Stimulated activated memory B cell treated with anti-CD40 and anti-IgM and Interleukin-4, amounts not matched to agents 10 μg/mL and 1 μg/mL and 100 μg/mL, for 72 hours (primary cell): ENCODE measurements around the gene GRM4.
A peak's percentile ranks its signal among the peaks of the same experiment; 100 is the strongest.

Experiments used
- ATAC-seq: fragments of 150-1000 bp; cut with Tn5 transposase; 2 replicates; pipeline ENCODE4 v1.10.0; 2021
- H3K27ac Mint-ChIP-seq: one replicate; pipeline ENCODE4 v1.8.0; 2022; ENCODE audit warnings: mild to moderate bottlenecking, mixed read lengths
- H3K27me3 Mint-ChIP-seq: one replicate; pipeline ENCODE4 v1.8.0; 2022; ENCODE audit warnings: mixed read lengths
- H3K36me3 Mint-ChIP-seq: one replicate; pipeline ENCODE4 v1.8.0; 2022; ENCODE audit warnings: mixed read lengths
- H3K4me1 Mint-ChIP-seq: one replicate; pipeline ENCODE4 v1.8.0; 2022; ENCODE audit warnings: mixed read lengths
- H3K4me3 Mint-ChIP-seq: one replicate; pipeline ENCODE4 v1.8.0; 2022; ENCODE audit warnings: mild to moderate bottlenecking, moderate library complexity, mixed read lengths
- H3K9me3 Mint-ChIP-seq: one replicate; pipeline ENCODE4 v1.8.0; 2022; ENCODE audit warnings: mixed read lengths

GRM4 gene

GRCh38 chr6:34059914-34060313, 86.0 kb downstream of the GRM4 start:
- Mint-ChIP-seq H3K27me3 (peaks cover 87% of the 10 kb centered on the region), H3K9me3 (no peaks in the 10 kb centered on the region), H3K4me1 (peaks cover 13% of the 10 kb centered on the region), H3K27ac (no peak overlapping the region), H3K36me3 (no peaks in the 10 kb centered on the region), H3K4me3 (no peak overlapping the region)
- ATAC-seq: no peak

DNA sequence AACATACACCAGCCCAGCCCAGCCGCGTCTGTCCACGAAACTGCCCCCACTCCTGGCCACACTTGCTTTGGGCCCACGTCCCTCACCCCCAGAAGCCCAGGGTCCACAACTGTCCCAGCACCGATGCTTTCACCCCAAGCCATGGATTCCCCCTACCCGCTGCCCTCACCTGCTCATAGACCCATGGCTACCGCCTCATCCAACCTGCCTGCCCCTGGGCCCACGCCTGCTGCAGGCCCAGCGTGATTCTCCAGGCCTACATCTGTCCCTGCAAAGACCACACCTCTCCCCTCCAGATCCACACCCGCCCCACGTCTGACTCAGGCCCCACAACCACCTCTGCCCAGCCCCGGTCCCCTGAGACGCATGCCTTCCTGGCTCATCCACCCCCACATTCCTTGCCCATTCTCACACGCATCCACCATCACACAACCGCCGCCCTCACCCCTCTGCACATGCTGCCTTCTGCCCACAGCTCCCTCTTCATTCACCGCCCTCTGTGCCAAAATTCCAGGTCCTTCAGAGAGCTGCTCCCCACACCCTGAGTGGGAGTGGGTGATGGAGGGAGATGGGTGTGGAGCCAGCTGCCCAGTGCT, 86.7 kb downstream of the GRM4 start:
- H3K4me3 Mint-ChIP-seq: no peak overlapping the region
- H3K36me3 Mint-ChIP-seq: no peaks in the 10 kb centered on the region

GRCh38 chr6:34057790-34058189, 88.1 kb downstream of the GRM4 start:
- no peak for ATAC-seq
- Mint-ChIP-seq H3K27ac (no peak overlapping the region), H3K9me3 (no peaks in the 10 kb centered on the region), H3K4me3 (no peak overlapping the region), H3K4me1 (peaks cover 13% of the 10 kb centered on the region), H3K36me3 (no peaks in the 10 kb centered on the region), H3K27me3 (peaks cover 75% of the 10 kb centered on the region)

More for the DNA sequence above, 86.7 kb downstream of the GRM4 start:
- no peaks in the 10 kb centered on the region for H3K9me3 Mint-ChIP-seq
- ATAC-seq: no peak
- no peak overlapping the region for H3K27ac Mint-ChIP-seq
- peaks cover 87% of the 10 kb centered on the region for H3K27me3 Mint-ChIP-seq
- H3K4me1 Mint-ChIP-seq: peaks cover 13% of the 10 kb centered on the region

- Mint-ChIP-seq H3K27me3 (peaks cover 73% of the 10 kb centered on the region), H3K36me3 (no peaks in the 10 kb centered on the region), H3K27ac (no peak overlapping the region), H3K4me3 (no peak overlapping the region), H3K9me3 (no peaks in the 10 kb centered on the region), H3K4me1 (peaks cover 13% of the 10 kb centered on the region)
- ATAC-seq: no peak
These were observed 88.7 kb downstream of the GRM4 start for GRCh38 chr6:34057191-34057590.

DNA sequence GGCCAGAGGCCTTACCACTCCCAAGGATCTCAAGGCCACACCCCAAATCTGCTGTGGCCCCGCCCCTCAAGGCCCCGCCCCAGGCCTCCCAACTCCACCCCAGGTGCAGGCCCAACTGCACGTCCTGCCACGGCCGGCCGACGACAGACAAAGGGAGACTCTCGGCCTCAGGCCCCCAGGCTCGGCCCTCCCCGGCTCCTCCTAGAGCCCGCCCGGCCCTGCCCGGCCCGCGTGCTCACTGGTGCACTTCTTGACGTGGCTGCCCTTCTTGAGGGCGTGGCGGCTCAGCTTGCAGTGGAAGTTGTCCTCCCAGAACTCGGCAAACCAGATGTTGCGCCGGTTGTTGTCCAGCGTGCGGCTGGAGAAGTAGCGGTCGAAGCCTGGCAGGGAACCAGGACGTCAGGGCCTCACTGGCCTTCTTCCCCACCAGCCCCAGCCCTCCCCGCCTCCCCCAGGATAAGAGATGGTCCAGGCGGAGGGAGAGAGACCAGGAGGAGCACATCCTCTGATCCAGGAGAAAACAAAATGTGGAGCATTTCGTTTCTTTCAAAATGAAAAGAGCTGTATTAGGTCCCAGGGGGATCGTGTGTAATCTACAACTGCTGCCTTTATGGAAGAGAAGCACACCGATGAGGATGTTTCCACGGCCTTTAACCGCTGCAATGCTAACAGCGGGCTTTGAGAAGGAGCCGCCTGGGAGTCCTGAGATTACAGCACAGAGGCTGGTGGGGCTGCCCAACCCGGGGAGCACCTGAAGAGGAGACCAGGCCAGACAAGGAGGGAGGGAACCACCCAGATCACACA, 89.4 kb downstream of the GRM4 start:
- peak; percentile 6 for ATAC-seq
- Mint-ChIP-seq H3K27me3 (peaks cover 78% of the 10 kb centered on the region), H3K4me1 (peaks cover 13% of the 10 kb centered on the region), H3K36me3 (no peaks in the 10 kb centered on the region), H3K27ac (no peak overlapping the region), H3K4me3 (no peak overlapping the region), H3K9me3 (no peaks in the 10 kb centered on the region)

- ATAC-seq: peak; percentile 65
- Mint-ChIP-seq H3K9me3 (no peaks in the 10 kb centered on the region), H3K27me3 (peaks cover 79% of the 10 kb centered on the region), H3K4me1 (peaks cover 13% of the 10 kb centered on the region), H3K4me3 (no peak overlapping the region), H3K36me3 (no peaks in the 10 kb centered on the region), H3K27ac (no peak overlapping the region)
These were observed 90.5 kb downstream of the GRM4 start for GRCh38 chr6:34055223-34055933.

GRCh38 chr6:34053721-34054120, 92.2 kb downstream of the GRM4 start:
- no peaks in the 10 kb centered on the region for H3K36me3 Mint-ChIP-seq
- no peak for ATAC-seq
- peaks cover 13% of the 10 kb centered on the region for H3K4me1 Mint-ChIP-seq
- peaks cover 78% of the 10 kb centered on the region for H3K27me3 Mint-ChIP-seq
- H3K27ac Mint-ChIP-seq: no peak overlapping the region
- H3K4me3 Mint-ChIP-seq: no peak overlapping the region
- peaks cover 10% of the 10 kb centered on the region for H3K9me3 Mint-ChIP-seq

DNA sequence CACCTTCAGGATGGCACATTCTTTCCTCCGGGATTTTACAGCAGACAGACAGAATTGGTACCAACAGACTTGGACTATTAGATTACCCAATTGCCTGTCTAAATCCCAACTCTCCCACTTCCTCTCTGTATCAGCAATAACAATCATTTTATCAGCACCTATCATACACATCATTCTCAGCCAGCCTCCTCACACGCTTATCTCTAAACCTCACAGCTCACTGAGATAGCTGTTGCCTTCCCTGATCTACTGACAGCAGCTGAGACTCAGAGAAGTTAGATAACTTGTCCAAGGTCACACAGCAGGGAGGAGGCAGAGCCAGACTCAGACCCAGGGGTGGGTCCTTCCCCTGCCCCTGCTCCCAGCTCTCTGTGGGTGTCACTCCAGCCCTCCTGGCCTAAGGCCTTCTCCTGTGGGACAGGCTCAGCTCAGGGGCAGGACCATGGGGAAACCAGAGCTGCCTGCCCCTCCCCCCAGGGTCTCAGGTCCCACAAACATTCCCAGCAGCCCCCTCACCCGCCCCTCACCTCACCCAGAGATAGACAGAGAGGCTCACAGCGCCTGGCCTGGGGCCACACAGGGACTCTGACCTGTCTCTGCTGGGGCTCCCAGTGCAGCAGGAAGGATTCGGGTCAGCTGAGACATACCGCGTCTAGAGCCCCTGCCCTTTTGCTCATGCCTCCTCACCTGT, 92.8 kb downstream of the GRM4 start:
- peaks cover 13% of the 10 kb centered on the region for H3K4me1 Mint-ChIP-seq
- H3K4me3 Mint-ChIP-seq: no peak overlapping the region
- no peak overlapping the region for H3K27ac Mint-ChIP-seq
- H3K27me3 Mint-ChIP-seq: peaks cover 72% of the 10 kb centered on the region
- ATAC-seq: no peak
- H3K36me3 Mint-ChIP-seq: no peaks in the 10 kb centered on the region
- peaks cover 11% of the 10 kb centered on the region for H3K9me3 Mint-ChIP-seq

DNA sequence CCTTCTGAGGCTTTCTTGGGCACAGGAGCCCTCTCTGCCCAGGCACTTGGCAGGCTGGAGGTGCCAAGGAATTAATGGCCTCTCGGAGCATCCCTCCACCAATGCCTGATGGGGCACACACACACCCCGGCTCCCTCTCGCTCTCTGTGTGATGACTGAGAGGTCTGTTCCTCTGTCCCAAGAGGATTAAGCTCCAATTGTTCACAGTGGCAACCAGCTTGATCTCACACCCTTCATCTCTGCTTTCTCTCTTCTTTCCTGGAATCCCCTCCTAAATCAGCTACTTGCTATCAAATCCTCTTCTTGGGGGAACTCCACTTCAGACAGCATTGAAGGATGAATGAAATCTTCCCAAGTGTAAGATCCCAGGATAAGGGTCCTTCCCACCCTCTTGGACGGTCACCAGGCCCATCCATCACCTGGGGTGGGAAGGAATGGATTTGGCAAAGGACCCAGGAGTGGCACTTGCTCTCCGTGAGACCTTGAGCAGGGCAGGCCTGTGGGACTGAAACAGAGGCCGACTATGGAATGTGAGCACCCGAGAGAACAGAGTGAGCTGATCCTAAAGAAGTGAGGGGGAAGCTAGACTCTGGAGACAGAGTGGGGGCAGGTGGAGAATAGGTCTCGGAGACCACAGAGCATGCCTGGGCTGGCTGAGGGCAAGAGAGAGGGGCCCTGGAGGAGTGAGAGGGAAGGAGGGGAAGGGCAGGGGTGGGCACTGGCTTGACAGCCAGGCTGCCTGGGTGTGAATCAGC, 93.6 kb downstream of the GRM4 start:
- no peaks in the 10 kb centered on the region for H3K36me3 Mint-ChIP-seq
- peaks cover 13% of the 10 kb centered on the region for H3K4me1 Mint-ChIP-seq
- no peak overlapping the region for H3K27ac Mint-ChIP-seq
- ATAC-seq: no peak
- H3K9me3 Mint-ChIP-seq: peaks cover 11% of the 10 kb centered on the region
- no peak overlapping the region for H3K4me3 Mint-ChIP-seq
- peaks cover 64% of the 10 kb centered on the region for H3K27me3 Mint-ChIP-seq

GRCh38 chr6:34051331-34051919, 94.5 kb downstream of the GRM4 start:
- ATAC-seq: no peak
- H3K4me1 Mint-ChIP-seq: peaks cover 13% of the 10 kb centered on the region

DNA sequence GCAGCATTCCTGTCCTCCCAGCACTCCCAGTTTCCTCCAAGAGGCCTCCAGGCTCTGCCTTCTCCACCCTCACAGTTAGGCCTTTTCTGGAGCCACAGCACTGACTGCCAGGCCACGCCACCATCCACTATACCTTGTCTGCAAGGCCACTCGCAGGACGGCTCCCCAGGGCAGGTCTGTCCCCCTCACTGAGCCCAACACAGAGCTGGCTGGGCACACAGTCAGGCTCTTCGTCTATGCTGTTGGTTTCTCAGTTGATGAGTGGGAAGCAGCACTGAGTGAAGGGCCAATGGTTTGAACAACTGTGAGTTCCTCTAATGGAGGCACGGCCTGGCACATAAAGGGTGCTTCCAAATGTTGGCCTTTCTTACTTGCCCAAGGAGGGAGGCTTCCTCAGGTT, 95.2 kb downstream of the GRM4 start:
- peaks cover 11% of the 10 kb centered on the region for H3K9me3 Mint-ChIP-seq
- peaks cover 48% of the 10 kb centered on the region for H3K27me3 Mint-ChIP-seq
- no peak overlapping the region for H3K27ac Mint-ChIP-seq
- no peak for ATAC-seq
- H3K36me3 Mint-ChIP-seq: no peaks in the 10 kb centered on the region
- H3K4me3 Mint-ChIP-seq: no peak overlapping the region
- H3K4me1 Mint-ChIP-seq: peaks cover 8% of the 10 kb centered on the region

More at GRCh38 chr6:34051331-34051919, 94.5 kb downstream of the GRM4 start:
- Mint-ChIP-seq H3K4me3 (no peak overlapping the region), H3K27me3 (peaks cover 55% of the 10 kb centered on the region), H3K9me3 (peaks cover 11% of the 10 kb centered on the region), H3K27ac (no peak overlapping the region), H3K36me3 (no peaks in the 10 kb centered on the region)

- H3K36me3 Mint-ChIP-seq: no peaks in the 10 kb centered on the region
- peaks cover 5% of the 10 kb centered on the region for H3K4me1 Mint-ChIP-seq
- peaks cover 11% of the 10 kb centered on the region for H3K9me3 Mint-ChIP-seq
- no peak for ATAC-seq
- peaks cover 38% of the 10 kb centered on the region for H3K27me3 Mint-ChIP-seq
- H3K27ac Mint-ChIP-seq: no peak overlapping the region
- H3K4me3 Mint-ChIP-seq: no peak overlapping the region
These were observed 96.2 kb downstream of the GRM4 start for GRCh38 chr6:34049395-34050342.
